Dedifferentiated amniotic fluid mesenchymal stem cell (primary cell): ENCODE measurements around the gene VAMP2.

Source experiments
- DNase-seq: peaks from one replicate; pipeline ENCODE4 v3.0.0-alpha.2; 2016; ENCODE audit errors: extremely low spot score

VAMP2 gene

DNA sequence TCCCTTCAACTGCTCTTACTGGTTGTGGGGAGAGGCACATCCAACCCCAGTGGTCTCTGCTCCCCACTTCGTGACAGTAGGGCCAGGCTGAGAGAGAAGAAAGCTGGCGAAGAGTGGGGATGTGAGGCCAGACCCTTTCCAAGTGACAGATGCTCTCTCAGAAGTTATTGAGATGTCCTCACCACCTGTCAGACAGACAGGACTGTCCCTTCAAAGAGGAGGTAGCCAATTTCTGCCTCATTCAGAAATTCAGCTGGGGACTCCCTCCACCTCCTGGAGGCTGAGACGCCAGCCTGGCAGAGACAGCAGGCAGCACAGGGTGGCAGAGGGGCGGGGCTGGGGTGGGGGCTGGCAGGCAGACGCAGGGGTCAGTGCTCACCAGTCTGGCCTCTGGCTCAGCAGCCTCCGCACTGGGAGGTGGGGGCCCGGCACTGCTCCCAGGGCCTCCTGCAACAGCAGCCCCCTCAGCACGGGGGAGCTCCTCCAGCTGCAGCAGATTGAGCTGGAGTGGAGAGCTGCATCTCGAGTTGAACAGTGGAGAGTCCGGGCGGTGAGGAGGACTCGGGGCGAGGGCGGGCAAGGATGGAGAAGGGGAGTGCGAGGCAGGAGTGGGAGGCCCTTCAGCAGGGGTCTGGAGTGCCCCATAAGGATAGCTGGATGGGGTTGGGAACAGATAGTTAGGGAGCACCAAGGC is 19.7 kb downstream of the VAMP2 start:
- DNase-seq, result no peak

DNA sequence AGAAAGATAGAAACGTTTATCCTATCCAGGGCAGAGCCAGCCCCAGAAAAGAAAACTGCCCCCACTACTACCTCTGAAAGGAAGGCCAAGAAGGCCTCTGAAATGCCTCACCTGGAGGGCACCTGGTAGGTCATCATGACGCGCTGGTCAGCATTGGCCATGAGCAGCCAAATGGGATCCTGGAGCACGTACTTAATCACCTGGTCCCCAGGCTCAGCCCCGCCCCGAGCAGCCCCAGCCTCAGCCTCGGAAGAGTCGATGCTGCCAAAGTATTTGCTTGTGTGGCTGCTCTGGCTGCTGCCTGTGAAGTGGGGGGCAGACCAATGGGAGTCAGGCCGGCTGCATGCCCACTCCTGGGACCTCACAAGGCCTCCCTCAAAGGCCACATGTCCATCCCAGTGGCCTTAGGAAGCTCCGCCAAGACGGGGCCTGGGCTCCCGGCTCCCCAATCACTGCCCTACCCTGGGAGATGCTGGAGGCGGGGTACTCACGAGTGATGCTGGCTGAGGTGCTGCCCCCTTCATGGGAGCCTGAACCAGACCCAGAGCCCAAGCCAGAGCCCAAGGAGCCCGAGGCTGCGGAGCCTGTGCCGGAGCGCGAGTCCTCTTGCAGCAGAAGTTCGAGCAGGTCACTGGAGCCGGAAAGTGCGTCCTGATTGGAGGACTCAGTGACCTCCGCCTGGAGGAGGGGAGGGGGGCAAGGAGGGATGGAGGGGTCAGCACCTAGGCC is 20.4 kb downstream of the VAMP2 start:
- DNase-seq, result no peak

DNA sequence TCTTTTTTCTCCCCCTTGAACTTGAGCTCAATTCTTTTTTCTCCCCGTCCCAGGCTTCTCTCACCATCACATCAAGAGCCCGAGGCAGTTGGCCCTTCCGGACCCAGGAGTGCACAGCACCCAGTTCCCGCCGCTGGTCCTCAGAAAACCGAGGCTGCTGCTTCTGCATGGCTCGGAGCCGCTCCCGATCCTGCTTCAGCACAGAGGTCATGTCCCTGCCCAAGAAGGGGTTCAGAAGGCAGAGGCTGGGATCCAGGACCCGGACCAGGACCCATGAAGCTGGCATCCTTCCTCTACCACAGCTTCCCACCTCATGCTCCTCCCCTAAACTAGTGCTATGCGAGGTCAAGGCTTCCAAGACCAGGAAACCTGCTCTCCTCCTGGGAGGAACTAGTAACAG is 21.0 kb downstream of the VAMP2 start:
- no peak for DNase-seq

DNA sequence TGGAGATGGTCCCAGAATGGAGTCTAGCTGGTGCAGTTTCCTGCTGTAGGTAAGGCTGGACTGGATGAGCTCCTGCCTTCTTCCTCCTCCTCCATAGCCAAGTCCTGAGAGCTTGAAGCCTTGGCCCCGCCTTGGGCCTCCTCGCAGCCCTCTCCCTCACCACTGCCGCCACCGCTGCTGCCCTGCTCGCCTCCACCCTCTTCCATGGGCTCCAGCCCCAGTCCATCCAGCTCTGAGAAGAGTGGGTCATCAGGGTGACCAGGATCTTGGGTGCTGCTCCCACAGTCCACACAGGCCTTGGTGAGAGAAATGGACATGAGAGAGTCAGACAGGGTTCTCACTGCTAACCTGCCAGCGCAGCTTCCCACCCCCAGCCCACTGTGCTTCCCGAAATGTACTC is 21.7 kb downstream of the VAMP2 start:
- DNase-seq, result no peak

DNA sequence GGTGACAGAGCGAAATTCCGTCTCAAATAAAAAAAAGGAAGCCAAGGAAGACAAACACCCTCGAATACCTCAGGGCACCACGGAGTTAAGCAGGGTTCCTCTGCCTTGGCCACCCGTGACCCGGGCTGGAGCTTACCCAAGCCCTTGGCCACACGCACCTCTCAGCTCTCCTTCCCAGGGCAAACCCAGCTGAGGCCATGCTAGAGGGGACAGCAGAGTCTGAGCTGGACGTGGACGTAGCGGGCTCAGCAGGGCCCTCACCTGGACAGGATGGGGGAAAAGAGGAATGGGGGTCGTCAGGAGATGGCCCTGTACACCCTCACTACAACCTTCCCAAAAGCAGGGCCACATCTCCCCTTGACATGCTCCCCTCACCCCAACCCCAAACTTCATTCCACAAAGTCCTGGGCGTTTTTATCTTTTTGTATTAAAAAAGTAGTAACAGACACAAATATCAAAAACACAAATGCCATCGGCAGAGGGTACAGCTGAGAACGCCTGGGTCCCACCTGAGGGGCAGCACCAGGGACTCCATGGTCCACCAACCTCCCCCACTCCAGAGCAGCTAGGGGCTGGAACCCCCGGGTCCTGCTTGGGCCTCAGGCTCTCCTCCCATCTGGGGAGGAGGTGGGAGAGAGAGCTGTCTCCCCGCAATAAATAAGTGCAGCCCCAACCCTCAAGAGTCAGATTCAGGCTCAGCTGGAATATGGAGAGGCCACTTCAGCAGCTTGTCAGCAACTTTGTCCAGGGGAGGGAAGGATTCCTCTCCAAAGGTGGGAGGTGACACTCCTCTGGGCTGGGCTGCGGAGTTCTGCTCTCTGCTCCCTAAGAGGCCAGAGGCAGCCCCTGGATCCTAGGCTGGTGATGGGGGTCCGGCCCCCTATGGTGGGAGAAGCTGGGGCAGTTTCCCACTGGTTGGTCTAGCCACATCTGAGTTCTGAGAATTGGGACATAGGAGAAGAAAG is 22.4 kb downstream of the VAMP2 start:
- DNase-seq, result no peak

DNA sequence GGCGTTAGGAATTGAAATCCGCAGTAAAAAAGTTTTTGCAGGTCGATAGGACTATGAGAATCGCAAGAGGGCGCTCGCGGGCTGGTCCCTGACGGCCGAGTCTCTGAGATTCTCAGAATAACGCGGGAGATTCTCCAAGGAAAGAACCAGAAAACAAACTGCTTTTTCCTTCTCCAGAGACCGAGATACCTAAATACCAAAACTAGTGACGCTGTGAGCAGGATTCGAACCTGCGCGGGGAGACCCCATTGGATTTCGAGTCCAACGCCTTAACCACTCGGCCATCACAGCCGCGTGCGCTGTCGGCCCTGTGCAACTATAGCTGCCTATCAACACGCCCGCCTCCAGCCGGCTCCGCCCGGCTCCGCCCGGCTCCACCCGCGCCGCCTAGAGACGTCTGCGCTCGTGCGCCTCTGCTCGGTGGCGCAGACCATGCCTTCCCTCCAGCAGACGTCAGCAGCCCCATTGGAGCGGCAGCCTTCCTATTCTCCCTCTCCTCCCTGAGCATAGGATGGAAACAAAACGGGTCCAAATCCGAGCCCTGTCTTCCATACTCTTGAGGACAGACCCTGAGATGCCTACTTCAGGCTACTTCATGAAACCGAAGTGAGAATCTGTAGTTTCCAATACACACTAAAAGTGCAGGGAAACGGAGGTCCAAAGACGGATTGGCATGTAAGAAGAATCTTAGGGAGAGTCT is 23.9 kb downstream of the VAMP2 start:
- peak; percentile 99 for DNase-seq

DNA sequence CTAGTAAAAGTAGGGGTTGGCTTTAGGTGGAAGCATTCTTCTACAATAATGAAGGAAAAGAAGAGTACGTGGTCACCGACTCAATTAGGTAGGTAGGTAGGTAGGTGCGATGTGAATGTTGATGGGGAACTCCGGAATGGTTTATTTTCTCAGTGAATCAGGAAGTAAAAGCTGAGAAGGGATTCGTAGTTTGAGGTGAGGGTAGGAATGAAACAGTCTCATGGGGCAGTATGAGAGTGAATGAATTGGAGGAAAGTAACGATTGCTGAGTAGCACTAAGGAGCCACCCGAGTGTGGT is 24.4 kb downstream of the VAMP2 start:
- no peak for DNase-seq

DNA sequence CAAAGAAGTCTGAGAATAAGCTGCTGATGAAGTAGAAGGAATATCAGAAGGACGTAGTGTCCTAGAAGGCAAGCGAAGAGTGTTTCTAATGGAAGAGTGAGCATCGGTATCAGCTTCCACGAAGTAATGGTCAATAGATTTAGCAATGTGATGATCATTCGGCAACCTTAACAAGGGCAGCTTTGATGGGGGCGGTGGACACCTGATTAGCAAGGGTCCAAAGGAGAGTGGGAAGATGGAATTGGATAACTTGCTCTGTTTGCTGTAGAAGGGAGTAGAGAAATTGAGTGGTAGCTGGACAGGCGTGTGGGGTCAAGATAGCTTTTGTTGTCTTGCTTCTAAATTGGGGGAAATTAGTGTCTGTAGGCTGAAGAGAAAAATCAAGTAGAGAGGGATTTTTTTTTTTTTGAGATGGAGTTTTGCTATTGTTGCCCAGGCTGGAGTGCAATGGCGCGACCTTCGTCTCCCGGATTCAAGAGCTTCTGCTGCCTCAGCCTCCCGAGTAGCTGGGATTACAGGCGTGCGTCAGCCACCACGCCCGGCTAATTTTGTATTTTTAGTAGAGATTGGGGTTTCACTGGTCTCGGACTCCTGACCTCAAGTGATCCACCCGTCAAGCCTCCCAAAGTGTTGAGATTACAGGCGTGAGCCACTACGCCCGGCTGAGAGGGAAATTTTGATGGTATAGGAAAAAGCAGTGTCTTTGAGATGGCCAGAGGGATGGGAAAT is 24.9 kb downstream of the VAMP2 start:
- no peak for DNase-seq

DNA sequence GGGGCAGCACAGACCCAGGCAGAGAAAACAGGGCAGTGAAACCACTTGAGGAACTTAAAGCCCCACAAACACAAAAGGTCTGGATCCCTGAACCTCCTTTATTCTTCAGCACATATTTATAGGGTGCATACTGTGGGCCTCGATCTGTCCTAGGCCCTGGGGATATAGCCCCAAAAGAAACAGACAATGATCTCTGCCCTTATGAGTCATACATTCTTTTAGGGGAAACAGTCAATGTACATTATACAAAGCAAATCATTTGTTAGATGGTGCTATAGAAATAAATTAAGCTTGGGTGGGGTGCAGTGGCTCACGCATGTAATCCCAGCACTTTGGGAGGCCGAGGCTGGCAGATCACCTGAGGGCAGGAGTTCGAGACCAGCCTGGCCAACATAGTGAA is 28.8 kb downstream of the VAMP2 start:
- no peak for DNase-seq

DNA sequence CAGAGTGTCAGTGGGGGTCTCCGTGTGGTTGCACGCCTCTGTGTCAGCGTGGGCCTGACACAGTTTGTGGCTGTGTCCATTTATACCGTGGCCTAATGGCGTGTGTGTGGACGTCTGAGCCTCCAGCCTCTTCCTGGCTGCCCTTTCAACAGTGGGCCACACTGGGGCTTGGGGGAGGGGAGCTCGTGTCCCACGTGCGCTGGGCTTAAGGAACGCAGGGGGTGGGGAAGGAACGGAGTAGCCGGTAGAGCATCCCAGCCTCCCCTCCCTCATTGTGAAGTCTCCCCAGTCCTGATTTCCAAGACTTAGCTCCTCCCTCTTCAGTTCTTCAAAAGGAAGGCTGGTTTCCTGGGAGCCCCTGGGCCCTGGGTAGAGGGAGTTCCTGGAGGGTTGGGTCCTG is 29.3 kb downstream of the VAMP2 start:
- DNase-seq, result no peak

DNA sequence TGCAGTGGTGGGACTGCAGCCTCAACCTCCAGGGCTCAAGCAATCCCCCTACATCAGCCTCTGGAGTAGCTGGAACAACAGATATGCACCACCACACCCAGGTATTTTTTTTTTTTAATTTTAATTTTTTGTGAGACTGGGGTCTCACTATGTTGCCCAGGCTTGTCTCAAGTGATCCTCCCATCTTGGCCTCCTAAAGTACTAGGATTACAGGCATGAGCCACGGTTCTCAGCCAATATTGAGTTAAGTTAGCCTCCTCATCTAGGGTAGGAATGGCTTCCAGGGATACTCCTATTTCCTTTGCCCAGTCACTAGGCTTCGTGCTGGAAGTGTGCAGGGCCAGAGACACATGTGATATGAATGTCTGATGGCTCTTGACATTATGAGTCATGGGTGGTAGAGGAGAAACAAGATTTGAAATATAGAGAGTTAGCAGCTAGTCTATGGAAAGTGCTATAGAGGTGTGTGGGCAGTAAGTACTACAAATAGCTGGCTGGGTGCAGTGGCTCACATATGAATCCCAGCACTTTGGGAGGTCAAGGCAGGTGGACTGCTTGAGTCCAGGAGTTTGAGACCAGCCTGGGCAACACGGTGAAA is 30.8 kb downstream of the VAMP2 start:
- no peak for DNase-seq

DNA sequence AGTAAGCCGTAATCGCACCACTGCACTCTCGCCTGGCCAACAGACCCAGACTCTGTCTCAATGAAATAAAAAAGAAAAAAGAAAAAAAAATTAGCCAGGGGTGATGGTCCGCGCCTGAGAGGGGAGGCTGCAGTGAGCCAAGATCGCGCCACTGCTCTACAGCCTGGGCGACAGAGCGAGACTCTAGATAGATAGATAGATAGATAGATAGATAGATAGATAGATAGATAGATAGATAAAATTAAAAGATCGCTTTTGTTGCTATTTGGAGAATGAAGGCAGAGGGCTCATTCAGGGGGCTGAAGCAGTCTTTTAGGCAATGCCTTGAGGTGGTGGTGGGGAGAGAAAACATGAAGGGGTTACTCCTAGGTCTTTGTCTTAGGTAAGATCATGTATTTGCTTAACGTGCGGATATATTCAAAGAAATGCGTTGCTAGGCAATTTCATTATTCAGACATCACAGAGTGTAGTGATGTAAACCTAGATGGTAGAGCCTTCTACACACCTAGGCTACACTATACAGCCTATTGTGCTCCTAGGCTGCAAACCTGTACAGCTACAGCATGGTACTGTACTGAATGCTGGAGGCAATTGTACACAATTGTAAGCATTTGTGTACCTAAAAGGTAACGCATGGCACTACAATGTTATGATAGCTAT is 34.5 kb downstream of the VAMP2 start:
- no peak for DNase-seq

DNA sequence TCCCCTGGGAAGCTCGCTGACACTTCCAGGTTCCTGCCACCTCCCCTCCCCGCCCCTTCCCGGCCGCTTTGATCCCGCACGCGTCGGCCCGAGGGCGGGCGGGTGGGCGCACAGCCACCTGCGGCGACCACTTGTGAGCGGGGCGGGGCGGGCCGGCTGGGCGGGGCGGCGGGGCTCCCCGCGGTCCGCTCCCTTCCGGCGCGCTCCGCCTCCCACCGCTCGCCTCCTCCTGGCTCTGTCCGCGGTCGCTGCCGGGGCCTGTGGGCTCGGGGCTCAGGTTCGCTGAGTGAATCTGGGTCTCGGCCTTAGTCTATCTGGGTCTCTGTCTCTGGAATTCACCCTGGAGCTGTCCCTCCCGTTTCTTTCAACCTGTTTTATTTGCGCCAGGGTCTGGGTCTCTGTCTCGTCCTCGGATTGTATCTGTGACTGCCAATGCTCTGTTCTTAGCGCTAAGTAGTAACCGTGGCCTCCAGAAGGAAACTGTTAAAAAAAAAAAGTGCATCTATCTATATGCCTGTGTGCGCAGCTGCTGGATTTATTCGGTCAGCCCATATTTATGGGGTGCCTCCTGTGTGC is 36.2 kb downstream of the VAMP2 start:
- no peak for DNase-seq

DNA sequence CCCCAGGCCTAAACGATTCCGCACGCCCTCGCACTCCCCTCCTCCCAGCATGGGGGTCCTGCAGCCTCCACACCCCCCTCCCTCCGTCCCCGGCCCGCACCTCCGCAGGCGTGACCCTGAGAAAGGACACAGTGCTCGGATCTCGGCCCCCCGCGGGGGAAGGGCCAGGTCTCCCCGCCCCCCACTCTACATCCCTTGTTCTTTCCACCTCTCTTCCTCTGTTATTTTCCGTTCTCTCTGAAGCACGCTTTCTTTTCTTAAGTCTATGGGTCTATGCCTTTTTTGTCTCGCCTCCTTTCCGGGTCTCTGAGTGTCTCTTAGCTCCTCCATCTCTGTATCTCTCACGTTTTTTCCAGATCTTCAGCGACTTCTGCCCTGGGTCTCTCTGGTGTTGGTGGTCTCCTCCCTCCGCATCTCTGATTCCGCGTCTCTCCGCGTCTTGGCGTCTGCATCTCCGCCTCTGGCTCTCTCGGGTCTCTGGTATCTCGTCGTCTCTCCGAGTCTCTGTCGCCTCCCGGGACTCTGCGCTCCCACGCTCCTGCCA is 36.7 kb downstream of the VAMP2 start:
- no peak for DNase-seq

DNA sequence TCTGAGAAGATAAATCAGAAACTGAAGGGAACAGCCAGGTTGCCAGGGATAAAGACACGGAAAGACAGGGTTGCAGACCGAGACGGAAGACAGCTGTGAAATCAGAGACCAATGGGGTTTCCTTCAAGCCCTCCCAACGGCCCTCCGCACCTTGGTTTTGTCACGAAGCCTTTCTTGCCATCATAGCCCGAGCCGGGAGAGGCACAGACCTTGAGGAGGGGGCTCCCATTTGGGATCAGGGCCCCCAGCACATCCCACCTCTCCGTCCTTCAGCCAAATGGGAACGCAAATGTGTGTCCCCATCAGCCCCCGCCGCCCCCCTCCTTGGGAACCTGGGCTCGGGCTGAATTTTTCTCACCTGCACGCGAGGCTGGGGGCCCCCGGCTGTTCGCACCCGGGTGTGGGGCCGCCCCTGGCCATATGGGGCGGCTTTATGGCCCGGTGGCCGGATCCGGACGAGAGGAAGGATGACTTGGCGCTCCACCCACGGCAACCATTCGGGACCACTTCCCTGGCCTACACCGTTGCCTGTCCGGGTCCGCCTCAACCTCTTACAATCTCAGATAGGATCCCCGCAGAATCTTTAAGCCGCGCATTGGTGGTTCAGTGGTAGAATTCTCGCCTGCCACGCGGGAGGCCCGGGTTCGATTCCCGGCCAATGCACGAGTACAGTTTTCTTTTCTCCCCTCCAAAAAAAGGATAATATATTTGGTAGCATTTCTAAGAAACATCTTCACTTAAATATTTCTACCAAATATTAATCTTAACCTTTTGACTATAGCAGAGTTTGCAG is 37.4 kb downstream of the VAMP2 start:
- DNase-seq, result peak; percentile 73

DNA sequence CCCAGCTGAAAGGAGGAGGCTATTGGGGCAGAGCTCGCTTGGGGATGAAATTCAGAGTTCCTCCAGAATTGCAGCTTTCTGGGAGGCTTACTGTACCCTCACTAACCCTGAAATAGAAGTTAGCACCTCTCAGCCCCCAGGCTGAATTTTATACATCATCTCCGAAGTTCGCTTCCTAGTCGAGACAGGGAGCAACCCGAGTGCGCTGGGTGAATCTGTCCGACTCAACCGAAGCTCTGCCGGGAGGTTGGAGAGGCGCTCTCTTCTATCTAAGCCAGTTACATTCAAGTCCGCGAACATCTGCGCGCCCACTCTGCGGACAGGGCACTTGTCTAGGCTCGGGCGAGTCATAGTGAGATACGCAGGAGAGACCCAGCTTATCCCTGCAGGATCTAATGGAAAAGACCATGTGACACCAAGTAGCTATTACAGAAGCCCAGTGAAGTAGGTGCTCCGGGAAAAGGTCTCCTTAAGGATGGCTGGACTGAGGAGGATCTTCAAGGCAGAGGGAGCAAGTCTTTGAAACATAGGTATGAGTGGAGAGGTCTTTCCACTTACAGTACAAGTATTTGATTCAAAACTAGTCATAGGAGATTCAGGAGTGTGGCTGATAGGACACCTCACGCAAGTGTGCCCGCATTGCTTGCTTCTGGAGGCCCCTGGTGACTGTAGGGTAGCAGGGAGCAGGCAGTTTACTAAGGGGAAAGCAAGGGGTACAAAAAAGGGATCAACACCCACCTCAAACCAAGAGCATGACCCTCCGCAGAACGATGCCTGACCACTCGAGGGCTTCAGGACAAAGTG is 38.2 kb downstream of the VAMP2 start:
- no peak for DNase-seq

DNA sequence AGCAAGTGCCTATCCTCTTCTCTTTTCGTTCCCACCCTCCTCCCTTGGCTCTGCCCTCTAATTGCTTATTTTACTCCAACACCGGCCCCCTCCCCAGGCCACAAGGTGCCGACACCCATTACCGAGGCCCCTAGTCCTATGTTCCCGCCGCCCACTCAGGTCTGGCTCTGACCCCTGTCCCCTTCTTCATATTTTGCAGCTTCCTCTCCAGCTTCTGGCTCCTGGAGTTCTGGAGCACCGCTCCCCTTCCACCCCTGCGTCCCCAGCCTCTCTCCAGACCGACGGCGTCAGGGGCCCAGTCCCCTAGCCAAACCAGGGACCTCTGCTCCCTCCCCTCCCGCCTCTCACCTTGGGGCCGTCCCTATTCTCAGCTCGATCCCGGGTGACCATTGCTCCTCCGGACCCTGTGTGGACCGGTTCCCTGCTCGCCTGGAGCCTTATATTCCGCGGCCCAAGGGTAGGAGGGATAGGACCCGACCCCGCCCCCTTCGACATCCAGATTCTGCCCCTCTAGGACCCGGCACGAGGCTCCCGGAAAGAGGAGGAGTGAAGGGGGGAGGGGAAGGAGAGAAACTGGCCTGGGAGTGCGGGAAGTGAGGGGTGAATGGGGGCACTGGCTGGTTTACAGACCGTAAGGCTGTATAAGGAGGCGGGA is 38.9 kb downstream of the VAMP2 start, which contains the start of gene HES7:
Gene HES7, minus strand, starts transcription at position 412 of the 655 bp plus-strand sequence. Its CDS starts 22 bp downstream, at position 390.
- DNase-seq, result no peak
